Measurements from ENCODE around the gene SRGN. TPM values are rescaled to one million over a fixed set of nuclear protein-coding genes. Genes with fewer than 3 reads are reported as not detected.
"Not testable (repeated sequence)": the region's sequence is repeated elsewhere in the genome, so short reads cannot be mapped to it uniquely, and the experiment has no call there.

Gene SRGN
- total RNA-seq = 42.8 TPM
- long read RNA-seq, transcript SRGN-201 (3 exons, 1,208 nt) = major isoform, 12 of 12 reads
- long read RNA-seq, partial matches to known transcripts = 0 of 12 reads
- long read RNA-seq, other reads (novel, unspliced or antisense) = 0 of 12 reads

- ATAC-seq (peak; percentile 86), DNase-seq (peak; percentile 41)
- intact Hi-C loops (cut with micrococcal nuclease) = no loop called here
Measured at GRCh38 chr10:69087590-69088470, at the start of gene SRGN. SRGN (plus strand) TSS chr10:69088103; CDS start chr10:69088158, 55 bp downstream.

- DNase-seq; ATAC-seq; intact Hi-C loops (cut with micrococcal nuclease): not testable (repeated sequence)
Measured at GRCh38 chr10:69040904-69041303, 47.0 kb upstream of the SRGN start.

- ATAC-seq (no peak), DNase-seq (no peak)
- intact Hi-C loops (cut with micrococcal nuclease) = no loop called here
Measured at GRCh38 chr10:69042417-69042816, 45.5 kb upstream of the SRGN start.

GRCh38 chr10:69042838-69043237 lies 45.1 kb upstream of the SRGN start:
- intact Hi-C loops (cut with micrococcal nuclease) = no loop called here
- ATAC-seq (no peak), DNase-seq (no peak)

- no peak for ATAC-seq
- no peak for DNase-seq
- intact Hi-C loops (cut with micrococcal nuclease) = no loop called here
Measured at GRCh38 chr10:69043931-69044531, 43.9 kb upstream of the SRGN start.

- no peak for ATAC-seq
- no peak for DNase-seq
- intact Hi-C loops (cut with micrococcal nuclease) = no loop called here
Measured at GRCh38 chr10:69044546-69044945, 43.4 kb upstream of the SRGN start.

- intact Hi-C loops (cut with micrococcal nuclease) = no loop called here
- no peak for DNase-seq
- ATAC-seq = peak; percentile 25
Measured at GRCh38 chr10:69045441-69046300, 42.2 kb upstream of the SRGN start.

- DNase-seq (no peak), ATAC-seq (no peak)
- intact Hi-C loops (cut with micrococcal nuclease) = no loop called here
Measured at GRCh38 chr10:69047111-69047832, 40.6 kb upstream of the SRGN start.

- intact Hi-C loops (cut with micrococcal nuclease) = no loop called here
- ATAC-seq (peak; percentile 74), DNase-seq (peak; percentile 55)
Measured at GRCh38 chr10:69048103-69048502, 39.8 kb upstream of the SRGN start.

- DNase-seq (no peak), ATAC-seq (peak; percentile 43)
- intact Hi-C loops (cut with micrococcal nuclease) = no loop called here
Measured at GRCh38 chr10:69049566-69049961, 38.3 kb upstream of the SRGN start.

GRCh38 chr10:69051303-69051702 lies 36.6 kb upstream of the SRGN start:
- ATAC-seq (peak; percentile 35), DNase-seq (peak; percentile 54)
- intact Hi-C loops (cut with micrococcal nuclease) = no loop called here

- intact Hi-C loops (cut with micrococcal nuclease) = no loop called here
- no peak for DNase-seq
- peak; percentile 48 for ATAC-seq
Measured at GRCh38 chr10:69051710-69052487, 36.0 kb upstream of the SRGN start.

GRCh38 chr10:69052736-69053135 lies 35.2 kb upstream of the SRGN start:
- intact Hi-C loops (cut with micrococcal nuclease) = no loop called here

GRCh38 chr10:69055241-69055640 lies 32.7 kb upstream of the SRGN start:
- intact Hi-C loops (cut with micrococcal nuclease) = no loop called here
- ATAC-seq = no peak
- DNase-seq = no peak

More at GRCh38 chr10:69052736-69053135, 35.2 kb upstream of the SRGN start:
- ATAC-seq (no peak), DNase-seq (no peak)

- ATAC-seq (peak; percentile 49), DNase-seq (peak; percentile 42)
- intact Hi-C loops (cut with micrococcal nuclease) = no loop called here
Measured at GRCh38 chr10:69056129-69056528, 31.8 kb upstream of the SRGN start.

- intact Hi-C loops (cut with micrococcal nuclease) = no loop called here
- no peak for ATAC-seq
- DNase-seq = no peak
Measured at GRCh38 chr10:69056536-69057260, 31.2 kb upstream of the SRGN start.

GRCh38 chr10:69057261-69057950 lies 30.5 kb upstream of the SRGN start:
- DNase-seq = peak; percentile 69
- intact Hi-C loops (cut with micrococcal nuclease) = no loop called here
- peak; percentile 19 for ATAC-seq

Data from left ventricle myocardium superior (tissue), 1 donor.